Right lobe of liver (tissue), 6 donors: ENCODE measurements around the gene EBPL. TPM values are rescaled to one million over a fixed set of nuclear protein-coding genes. Genes with fewer than 3 reads are reported as not detected.

Source experiments
- ATAC-seq, 4 donors: fragments of 200-7000 bp; cut with Tn5 transposase; one replicate each; pipeline ENCODE4 v1.9.1; 2020; ENCODE audit warnings: mild to moderate bottlenecking in 4 of 4, moderate library complexity in 4 of 4
- DNase-seq, 3 donors: peaks; one replicate each; pipeline ENCODE4 v3.0.0-alpha.2; 2020
- H3K27ac ChIP-seq, 3 donors: fragments of 200-600 bp; one replicate each; pipeline ENCODE4 v1.8.0; 2022
- H3K27me3 ChIP-seq, 2 donors: fragments of 200-600 bp; one replicate each; pipeline ENCODE4 v1.8.0; 2022
- H3K36me3 ChIP-seq, 4 donors: fragments of 200-600 bp; sonication (generic) in 1 of 4; one replicate each; pipeline versions ENCODE4 v1.5.1 to v1.8.0; 2017 to 2022; ENCODE audit warnings: control low read depth in 1 of 4
- H3K4me1 ChIP-seq, 4 donors: fragments of 200-600 bp; sonication (generic) in 1 of 4; one replicate each; pipeline versions ENCODE4 v1.5.1 to v1.8.0; 2017 to 2022; ENCODE audit warnings: control low read depth in 1 of 4
- H3K4me3 ChIP-seq, 3 donors: fragments of 200-600 bp; one replicate each; pipeline ENCODE4 v1.8.0; 2022
- H3K9me3 ChIP-seq, 4 donors: fragments of 200-600 bp; sonication (generic) in 1 of 4; one replicate each; pipeline versions ENCODE4 v1.5.1 to v1.8.0; 2017 to 2022; ENCODE audit warnings: control low read depth in 1 of 4
- POLR2A ChIP-seq: fragments of 450-650 bp; IDR thresholded peaks from one replicate; pipeline ENCODE4 v1.6.1; 2017; ENCODE audit warnings: antibody characterized with exemption, mild to moderate bottlenecking
- WGBS: methylation state at CpG from one replicate; pipeline ENCODE4 v1.1.6; 2018; ENCODE audit warnings: low coverage, low lambda C conversion rate; ENCODE audit not compliant: insufficient coverage; ENCODE audit errors: missing lambda C conversion rate; 5-methylcytosine and 5-hydroxymethylcytosine counted together
- intact Hi-C, 2 donors: fragments of 100-400 bp; cut with DNase I; formaldehyde crosslinking; loops; one replicate each; pipeline versions ENCODE4 v1.11.2 to v1.14.1; 2022
- total RNA-seq, 6 experiments: library from RNA; depleted of rRNA in 2 of 6; stranded (reverse); fragments of >200 nt in 2 of 6; fragmentation: NEBNext Ultra II Directional in 3 of 6; extraction: Animal tissue kit (Norgen Biotek cat#: 25700) in 3 of 6; gene quantifications; one replicate each; pipeline versions ENCODE4 v1.1.0 to v1.2.4, GENCODE V29; 2016 to 2023
- TF ChIP-seq, protein P1 (sequence below), 4 donors: fragments of 200-600 bp in 3 of 4; fragments of 450-650 bp in 1 of 4; IDR thresholded peaks; one replicate each; pipeline versions ENCODE4 v1.5.1 to v1.8.0; 2016 to 2022; ENCODE audit warnings: antibody characterized with exemption in 4 of 4, mild to moderate bottlenecking in 2 of 4
- donor health status: DM: no; HTN: yes; CAD: no.
- donor health status: DM: no; HTN: no; CAD: no.
- donor health status: DM: no; HTN: no; CAD: no.
- donor health status: DM: no; HTN: yes; CAD: no.
- donor health status: DM: no; HTN: yes; CAD: no.

EBPL gene
- total RNA-seq, 6 experiments from 2014 or later = 45.1 to 95.2 (median 55.4) TPM

DNA sequence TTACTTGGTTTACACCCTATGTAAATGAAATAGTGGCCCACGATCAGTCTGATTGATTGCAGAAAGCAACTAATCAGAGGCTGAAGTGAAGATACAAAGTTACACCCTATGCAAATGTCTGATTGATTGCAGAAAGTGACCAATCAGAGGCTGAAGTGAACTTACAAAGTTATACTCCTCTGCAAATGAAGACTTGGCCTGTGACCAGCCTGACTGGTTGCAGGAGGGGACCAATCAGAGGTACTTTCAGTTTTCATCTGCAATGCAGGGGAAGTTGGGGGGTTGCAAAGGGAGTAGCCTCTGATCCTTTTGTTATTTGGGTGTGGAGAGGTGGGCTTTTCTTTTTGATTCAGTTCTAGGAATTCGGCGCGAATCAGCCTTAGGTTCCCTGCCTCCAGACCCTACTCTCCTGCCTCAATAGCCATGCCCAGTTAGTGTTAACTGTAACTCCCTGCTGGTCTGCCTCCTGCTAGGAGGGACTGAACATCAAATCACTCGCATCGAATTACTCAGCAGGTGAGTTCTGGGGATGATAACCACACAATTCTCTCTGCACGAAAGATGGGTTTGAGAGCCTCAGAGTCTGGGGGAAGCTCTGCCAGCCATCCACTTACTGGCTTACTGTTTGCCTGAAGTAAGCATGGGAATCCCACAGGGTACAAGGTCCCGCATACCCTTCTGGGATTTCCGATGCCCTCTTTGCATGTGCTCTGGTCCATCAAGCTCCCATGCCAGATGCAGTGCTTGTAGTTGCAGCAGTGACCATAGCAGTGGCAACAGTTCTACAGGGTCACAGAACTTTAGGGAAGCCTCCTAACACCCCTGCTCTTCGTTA lies 55.5 kb downstream of the EBPL start:
- no peaks in the 10 kb centered on the region for H3K36me3 ChIP-seq
- TF ChIP-seq, protein P1, sequence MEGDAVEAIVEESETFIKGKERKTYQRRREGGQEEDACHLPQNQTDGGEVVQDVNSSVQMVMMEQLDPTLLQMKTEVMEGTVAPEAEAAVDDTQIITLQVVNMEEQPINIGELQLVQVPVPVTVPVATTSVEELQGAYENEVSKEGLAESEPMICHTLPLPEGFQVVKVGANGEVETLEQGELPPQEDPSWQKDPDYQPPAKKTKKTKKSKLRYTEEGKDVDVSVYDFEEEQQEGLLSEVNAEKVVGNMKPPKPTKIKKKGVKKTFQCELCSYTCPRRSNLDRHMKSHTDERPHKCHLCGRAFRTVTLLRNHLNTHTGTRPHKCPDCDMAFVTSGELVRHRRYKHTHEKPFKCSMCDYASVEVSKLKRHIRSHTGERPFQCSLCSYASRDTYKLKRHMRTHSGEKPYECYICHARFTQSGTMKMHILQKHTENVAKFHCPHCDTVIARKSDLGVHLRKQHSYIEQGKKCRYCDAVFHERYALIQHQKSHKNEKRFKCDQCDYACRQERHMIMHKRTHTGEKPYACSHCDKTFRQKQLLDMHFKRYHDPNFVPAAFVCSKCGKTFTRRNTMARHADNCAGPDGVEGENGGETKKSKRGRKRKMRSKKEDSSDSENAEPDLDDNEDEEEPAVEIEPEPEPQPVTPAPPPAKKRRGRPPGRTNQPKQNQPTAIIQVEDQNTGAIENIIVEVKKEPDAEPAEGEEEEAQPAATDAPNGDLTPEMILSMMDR (IDR thresholded peaks at IDR 0.05) = no peak
- no peak for TF ChIP-seq POLR2A
- DNase-seq (no peak), ATAC-seq (peak; percentile 49 to 57 (median 52))
- no peaks in the 10 kb centered on the region for H3K27me3 ChIP-seq
- intact Hi-C loops = no loop called here
- H3K4me3 ChIP-seq = peak overlapping the region; percentile 12 to 34 (median 26)
- no peak overlapping the region for H3K27ac ChIP-seq
- H3K4me1 ChIP-seq = no peaks in the 10 kb centered on the region
- no peaks in the 10 kb centered on the region for H3K9me3 ChIP-seq
- WGBS = 54% methylated on average over 7 of the region's 10 CpGs

DNA sequence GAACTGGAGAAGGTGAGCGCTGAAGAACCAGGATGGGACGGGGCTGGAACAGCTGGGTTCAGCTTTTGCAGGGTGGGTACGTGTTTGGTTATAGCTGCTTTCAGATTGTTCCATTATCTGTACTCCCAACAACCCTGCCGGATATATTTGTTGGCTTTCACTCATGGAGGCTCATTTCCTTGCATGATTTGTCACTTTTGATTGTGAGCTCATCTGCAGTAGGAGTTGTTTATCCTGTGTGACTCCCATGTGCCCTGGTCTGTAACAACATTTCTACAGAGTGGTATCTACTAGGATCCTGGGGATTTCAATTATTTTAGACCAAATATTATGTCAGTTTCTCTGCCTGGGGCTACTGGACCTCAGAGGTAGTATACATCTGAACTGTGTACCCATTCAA lies 57.6 kb downstream of the EBPL start:
- peak in 2 of 4 donors; percentile 16 to 37 for ATAC-seq
- DNase-seq = no peak
- 80% methylated on average over 3 of the region's 4 CpGs for WGBS
- no peaks in the 10 kb centered on the region for H3K27me3 ChIP-seq
- TF ChIP-seq POLR2A = no peak
- H3K4me3 ChIP-seq = no peak overlapping the region
- H3K27ac ChIP-seq = no peak overlapping the region
- intact Hi-C loops = no loop called here
- H3K36me3 ChIP-seq = no peaks in the 10 kb centered on the region
- no peaks in the 10 kb centered on the region for H3K9me3 ChIP-seq
- no peaks in the 10 kb centered on the region for H3K4me1 ChIP-seq

DNA sequence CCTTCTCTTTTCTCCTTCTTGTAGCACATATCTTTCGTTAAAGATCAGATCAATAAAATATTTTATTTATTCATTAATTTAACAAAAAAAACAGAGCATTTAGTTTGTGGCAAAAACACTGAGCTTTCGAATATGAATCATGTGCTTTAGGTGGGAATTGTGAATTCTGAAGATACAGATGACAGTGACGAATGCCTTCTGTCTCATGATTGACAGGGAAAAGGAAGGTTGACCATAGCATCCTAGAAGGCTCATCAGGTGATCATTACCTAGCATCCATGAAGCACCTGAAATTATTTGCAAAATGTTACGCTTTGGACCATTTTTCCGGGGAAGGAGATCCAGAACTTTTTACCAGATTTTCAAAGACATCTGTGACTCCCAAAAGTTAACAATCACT lies 59.1 kb downstream of the EBPL start:
- intact Hi-C loops = no loop called here
- no peak for TF ChIP-seq POLR2A
- TF ChIP-seq, protein P1 (IDR thresholded peaks at IDR 0.05) = no peak
- Histone ChIP-seq H3K4me3 (no peak overlapping the region), H3K27ac (no peak overlapping the region), H3K36me3 (no peaks in the 10 kb centered on the region), H3K27me3 (no peaks in the 10 kb centered on the region), H3K9me3 (no peaks in the 10 kb centered on the region), H3K4me1 (no peaks in the 10 kb centered on the region)
- 81% methylated on average over 5 of the region's 5 CpGs for WGBS
- ATAC-seq (no peak), DNase-seq (no peak)

DNA sequence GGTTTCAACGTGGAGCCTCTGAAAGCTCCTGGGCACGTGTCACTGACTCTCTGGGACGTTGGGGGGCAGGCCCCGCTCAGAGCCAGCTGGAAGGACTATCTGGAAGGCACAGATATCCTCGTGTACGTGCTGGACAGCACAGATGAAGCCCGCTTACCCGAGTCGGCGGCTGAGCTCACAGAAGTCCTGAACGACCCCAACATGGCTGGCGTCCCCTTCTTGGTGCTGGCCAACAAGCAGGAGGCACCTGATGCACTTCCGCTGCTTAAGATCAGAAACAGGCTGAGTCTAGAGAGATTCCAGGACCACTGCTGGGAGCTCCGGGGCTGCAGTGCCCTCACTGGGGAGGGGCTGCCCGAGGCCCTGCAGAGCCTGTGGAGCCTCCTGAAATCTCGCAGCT lies 60.7 kb downstream of the EBPL start:
- peaks cover 0 to 11% (median 3%) of the 10 kb centered on the region in 4 donors for H3K4me1 ChIP-seq
- H3K27me3 ChIP-seq = no peaks in the 10 kb centered on the region
- DNase-seq = no peak
- no CpG with 5 or more reads among the region's 16 CpGs for WGBS
- no peak overlapping the region for H3K4me3 ChIP-seq
- TF ChIP-seq POLR2A = no peak
- H3K27ac ChIP-seq = no peak overlapping the region
- intact Hi-C loops = no loop called here
- no peak for ATAC-seq
- no peaks in the 10 kb centered on the region for H3K36me3 ChIP-seq
- no peaks in the 10 kb centered on the region for H3K9me3 ChIP-seq

DNA sequence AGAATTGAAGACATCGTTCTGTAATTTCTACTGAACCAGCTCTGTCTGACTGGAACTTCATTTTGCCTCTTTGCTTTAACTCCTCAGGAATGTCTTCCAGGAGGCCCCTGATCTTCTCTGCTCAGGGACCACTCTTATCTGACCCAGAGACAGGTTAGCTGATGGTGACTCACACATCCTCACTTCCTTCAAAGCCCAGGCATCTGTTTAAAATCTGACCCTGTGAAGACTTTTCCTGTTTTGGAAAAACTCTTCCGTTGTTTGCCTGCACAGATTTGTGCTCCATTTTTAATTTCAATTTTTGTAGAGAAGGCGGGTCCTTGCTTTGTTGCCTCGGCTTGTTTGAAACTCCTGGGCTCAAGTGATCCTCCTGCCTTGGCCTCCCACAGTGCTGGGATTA lies 61.3 kb downstream of the EBPL start:
- no peak for TF ChIP-seq POLR2A
- TF ChIP-seq, protein P1 (IDR thresholded peaks at IDR 0.05) = no peak

More for the DNA sequence above, 61.3 kb downstream of the EBPL start:
- Histone ChIP-seq H3K27me3 (no peaks in the 10 kb centered on the region), H3K9me3 (no peaks in the 10 kb centered on the region), H3K4me1 (peaks cover 0 to 15% (median 3%) of the 10 kb centered on the region in 4 donors), H3K27ac (no peak overlapping the region), H3K36me3 (no peaks in the 10 kb centered on the region), H3K4me3 (no peak overlapping the region)
- intact Hi-C loops = no loop called here
- ATAC-seq = no peak
- 70% methylated on average over 4 of the region's 4 CpGs for WGBS
- no peak for DNase-seq
